GM19452 (cell line): ENCODE measurements around the gene OSBPL3.

Experiments
- ATAC-seq: cut with Tn5 transposase; IDR thresholded peaks from one replicate; pipeline ENCODE4 v1.9.1; 2021; ENCODE audit not compliant: unreplicated experiment

Gene OSBPL3

DNA sequence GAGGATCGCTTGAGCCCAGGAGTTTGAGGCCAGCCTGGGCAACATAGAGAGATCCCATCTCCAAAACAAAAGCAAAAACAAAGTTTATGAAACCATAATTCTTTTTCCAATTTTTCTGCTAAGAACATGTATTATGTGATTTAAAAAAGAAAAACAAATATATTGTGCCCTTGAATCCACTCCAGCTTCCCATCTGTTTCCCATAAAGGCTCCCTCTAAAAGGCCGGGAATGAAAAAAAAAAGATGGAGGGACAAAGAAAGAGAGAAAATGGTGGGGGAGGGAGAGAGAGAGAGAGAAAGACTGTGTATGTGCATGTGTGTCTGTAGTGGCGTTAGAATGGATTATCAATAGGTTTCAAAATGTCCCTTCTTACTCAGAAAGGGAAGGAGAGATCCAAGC lies 202.2 kb downstream of the OSBPL3 start:
- ATAC-seq: no peak

DNA sequence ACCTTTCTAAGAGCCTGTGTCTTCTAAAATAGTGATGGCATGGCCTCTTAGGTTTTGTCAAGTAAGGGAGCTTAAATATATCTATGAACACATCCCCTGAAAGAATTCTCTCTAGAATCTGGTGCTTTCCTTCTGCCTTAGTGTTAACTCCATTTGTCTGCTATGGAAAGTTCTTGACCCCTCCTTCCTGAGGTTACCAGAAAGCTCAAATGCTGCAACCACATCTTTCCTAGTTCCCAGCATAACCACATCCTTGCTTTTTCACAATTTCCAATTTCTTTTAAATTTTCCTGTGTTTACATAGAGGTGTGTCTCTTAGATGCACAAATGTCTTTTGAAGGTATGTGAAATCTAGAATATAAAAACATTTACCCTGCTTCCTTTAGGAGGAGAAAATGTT lies 206.3 kb downstream of the OSBPL3 start:
- no peak for ATAC-seq

DNA sequence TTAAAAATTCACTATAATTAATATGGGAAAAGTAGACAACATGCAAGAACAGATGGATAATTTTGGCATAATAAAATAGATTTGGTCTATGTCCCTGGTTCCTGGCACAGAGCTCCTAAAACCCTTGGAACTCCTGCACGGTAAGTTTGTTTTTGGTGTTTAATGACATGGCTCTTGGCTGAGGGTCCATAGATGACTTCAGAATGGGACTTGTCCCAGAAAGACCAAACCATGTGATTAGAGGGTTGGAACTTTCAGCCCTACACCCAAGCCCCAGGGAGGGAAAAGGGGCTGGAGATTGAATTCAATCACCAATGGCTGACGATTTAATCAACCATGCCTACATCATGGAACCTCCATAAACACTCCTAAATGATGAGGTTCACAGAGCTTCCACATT lies 210.1 kb downstream of the OSBPL3 start:
- ATAC-seq: no peak

DNA sequence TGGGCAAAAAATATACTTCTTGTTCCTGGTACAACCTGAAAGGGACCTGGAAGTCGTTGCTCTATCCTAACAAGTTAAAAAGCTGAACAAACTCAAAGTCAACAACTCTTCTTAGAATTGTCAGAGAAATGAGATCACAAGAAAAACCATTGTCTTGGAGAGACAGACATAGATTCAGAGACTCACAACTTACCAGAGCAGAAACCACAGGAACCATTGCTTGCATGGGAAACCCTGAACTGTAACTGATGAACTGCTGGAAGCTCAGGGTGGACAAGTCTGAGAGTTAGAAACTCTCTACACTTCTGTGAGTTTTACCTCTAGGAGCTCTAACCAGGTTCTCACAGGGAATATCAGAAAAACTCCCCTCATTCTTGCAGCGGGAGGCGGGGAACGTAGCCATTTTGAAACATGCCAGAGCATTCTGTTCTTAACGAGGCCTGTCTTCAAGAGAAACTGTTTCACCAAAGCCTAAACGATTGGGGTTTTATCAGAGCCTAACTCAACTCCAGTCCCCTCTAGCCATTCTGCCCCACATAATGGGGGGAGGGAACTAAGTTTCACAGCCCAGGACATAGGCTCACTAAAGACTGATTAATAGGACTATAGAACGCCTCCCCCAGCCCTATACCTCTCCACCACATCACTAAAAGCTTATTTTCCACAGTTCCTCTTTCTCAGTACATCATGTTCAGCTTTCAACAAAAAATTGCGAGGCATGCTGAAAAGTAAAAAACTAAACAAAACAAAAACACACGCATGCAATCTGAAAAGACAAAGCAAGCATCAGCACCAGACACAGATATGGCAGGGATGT lies 210.8 kb downstream of the OSBPL3 start:
- no peak for ATAC-seq

DNA sequence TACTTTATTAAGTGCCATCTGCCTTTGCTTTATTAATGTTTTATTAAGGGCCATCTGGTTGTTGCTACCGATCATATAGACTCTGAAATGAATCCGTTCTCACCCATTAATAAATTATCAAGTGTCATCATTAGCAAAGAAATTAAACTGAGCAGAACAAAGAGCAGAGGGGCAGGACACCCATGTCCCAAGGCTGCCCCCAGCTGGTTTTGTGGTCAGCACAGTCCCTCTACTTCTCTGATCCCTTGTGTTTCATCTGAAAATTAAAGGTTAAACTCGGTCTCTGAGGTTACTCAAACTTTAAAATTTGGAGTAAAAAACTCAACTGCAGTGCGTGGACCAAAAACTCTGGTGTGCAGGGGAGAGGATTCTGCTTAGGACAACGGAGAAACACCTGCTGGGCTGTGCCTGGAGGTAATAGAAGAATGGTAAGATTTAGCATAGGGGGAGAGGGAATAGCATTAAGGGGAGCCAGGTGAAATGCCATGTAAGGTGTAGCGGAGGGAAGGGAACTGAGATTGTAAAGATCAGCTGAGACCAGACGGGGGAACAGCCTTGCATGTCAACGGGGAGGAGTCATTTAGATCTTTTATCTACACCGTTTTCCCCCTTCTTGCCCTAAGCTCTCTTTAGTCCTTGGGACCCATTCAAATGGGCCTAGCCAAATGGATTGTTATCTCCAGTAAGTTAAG lies 212.0 kb downstream of the OSBPL3 start:
- no peak for ATAC-seq

DNA sequence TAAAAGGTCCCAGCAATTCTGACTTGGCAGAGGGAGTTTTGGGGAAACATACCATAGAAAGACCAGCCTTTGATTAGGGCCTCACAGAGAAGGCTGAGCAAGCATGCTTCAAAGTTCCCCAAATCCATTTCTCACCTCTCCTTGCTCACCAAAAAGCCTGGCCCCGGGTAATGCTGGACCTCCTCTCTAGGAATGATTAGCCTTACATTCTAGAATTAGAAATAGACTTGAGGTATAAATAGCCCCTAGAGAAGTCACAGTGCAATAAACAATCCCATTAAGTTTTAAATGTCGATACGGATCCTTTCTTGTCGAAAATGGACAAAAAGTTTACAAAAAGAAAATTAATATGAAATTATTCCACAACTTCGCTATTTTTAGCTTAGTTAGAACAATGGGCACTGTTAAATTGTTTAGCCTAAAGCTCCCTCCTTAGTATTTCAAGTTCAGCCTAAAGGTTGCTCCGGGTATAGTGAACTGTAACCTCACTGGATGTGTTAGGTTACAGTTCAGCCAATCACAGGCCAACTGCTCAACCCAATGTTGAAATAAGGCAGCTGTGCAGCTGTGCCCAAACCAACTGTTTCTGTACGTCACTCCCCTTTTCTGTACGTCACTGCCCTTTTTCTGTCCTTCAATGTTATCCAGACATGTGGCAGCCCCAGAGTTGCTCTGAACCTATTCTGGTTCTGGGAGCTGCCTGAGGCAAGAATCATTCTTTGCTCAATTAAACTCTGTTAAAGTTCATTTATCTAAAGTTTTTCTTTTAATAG lies 214.8 kb downstream of the OSBPL3 start:
- ATAC-seq: no peak

DNA sequence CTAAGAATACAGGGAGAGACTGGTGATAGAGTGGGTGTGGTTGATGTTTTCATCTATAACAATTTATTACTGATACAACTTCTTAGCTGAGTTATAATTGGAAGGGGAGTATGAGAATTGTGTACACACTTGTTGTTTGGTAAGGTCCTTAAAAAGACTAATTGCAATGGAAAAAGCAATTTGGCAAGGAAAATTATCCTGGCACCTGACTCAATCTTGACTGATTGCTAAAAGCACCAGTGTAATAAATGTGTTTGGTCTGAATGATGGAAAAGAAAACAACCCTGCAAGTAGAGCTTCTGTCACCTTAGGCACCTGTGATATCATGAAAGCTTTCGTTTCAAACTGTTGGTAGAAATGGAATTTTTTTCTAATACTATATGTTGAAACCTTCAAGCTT lies 216.0 kb downstream of the OSBPL3 start:
- no peak for ATAC-seq

DNA sequence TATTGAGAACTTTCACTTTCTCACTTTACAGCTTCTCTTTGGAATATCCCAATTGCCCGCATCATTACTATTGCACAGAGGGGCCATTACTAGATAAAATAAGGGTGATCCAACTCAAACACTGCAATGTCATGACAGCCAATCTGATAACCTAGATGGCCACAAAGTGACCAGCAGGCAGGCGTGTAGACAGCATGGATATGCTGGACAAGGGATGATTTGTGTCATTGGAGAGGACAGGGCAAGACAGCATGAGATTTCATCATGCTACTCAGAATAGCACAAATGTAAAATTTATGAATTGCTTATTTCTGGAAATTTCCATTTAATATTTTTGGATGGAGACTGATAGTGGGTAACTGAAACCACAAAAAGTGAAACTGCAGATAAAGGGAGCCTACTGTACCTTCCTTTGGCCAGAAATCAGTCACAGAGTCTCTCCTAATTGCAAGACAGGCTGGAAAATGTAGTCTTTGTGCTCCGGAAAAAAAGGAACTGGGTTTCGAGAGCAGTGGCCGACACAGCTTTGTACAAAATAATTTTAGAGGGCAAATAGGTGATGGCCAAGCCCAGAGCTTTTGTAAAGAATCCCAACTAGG lies 216.6 kb downstream of the OSBPL3 start:
- ATAC-seq: no peak

DNA sequence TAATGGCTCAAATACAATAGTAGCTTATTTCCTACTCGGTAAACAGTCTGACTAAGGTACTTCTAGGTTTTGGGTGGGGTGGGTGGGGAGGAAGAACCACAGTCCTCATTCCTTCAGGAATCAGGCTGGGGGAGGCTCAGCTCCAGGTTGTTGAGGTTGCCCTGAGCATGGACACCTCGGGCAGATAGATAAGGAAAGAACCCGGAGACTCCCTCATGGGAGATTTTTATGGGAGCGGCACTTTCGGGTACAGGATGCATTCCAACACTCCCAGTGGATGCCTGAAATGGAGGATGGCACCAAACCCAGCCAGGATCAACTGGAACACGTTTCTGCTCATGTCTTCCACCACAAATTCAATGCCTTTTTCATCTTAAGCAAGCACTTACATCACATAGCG lies 217.2 kb downstream of the OSBPL3 start:
- ATAC-seq: no peak

DNA sequence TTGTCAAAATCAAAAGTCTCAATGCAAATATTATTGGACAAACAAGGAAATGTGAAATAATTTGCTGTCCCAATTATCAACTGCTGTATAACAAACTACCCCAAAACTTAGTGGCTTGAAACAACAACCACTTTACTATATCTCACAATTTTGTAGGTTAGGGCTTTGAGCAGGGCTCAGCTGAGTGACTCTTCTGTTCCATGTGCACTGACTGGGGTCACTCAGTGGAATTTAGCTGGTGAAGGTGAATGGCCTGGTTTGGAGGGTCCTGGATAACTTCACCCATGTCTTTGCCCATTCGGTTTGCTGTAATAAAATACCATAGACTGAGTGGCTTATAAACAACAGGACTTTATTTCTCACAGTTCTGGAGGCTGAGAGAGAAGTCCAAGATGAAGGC lies 219.0 kb downstream of the OSBPL3 start:
- no peak for ATAC-seq

DNA sequence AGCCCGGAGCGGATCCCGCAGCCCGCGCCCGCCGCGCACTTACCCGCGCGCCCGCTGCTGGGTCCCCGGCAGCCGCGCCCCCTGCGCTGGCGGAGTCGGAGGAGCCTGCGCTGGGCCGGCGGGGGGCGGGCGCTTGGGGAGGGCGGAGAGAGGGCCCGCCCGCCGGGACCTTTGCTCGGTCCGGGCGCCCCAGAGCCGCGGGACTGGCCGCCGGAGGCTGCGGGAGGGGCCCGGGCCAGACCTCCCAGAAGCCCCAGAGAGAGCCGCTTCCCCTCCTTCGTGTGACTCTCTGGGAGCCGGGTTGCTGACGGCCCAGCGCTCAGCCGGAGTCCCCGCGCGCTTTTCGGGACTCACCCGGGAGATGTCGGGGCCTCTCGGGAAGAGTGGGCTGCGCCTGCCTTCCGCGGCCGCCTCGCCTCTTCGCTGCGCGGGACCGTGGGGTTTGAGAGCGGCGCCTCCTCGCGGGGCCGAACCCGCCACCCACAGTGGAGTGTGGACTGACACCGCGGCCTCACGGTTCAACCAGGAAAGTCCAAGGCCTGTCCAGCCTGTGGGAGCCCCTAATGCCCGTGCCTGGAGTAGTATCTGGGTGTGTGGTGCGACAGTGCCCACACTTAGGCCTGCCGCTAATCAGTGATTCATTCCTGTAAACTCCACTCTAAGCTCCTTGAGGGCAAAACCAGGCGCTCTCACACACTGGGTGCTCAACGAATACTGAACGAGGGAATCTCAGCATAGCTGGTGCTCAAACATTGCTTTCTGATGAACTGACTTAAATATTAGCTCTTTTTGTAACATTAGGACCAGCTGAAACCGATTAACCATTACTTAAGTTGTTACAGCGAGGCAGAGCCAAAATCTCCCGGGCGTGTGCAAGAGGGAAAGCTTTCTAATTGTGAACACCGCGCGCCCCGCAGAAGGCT lies 222.4 kb downstream of the OSBPL3 start, which contains the start of gene GSDME:
TSS of gene GSDME (minus strand) at position 112 of the 923 bp plus-strand sequence. CDS start 7,690 bp downstream, outside the sequence.
- peak; percentile 53 for ATAC-seq

DNA sequence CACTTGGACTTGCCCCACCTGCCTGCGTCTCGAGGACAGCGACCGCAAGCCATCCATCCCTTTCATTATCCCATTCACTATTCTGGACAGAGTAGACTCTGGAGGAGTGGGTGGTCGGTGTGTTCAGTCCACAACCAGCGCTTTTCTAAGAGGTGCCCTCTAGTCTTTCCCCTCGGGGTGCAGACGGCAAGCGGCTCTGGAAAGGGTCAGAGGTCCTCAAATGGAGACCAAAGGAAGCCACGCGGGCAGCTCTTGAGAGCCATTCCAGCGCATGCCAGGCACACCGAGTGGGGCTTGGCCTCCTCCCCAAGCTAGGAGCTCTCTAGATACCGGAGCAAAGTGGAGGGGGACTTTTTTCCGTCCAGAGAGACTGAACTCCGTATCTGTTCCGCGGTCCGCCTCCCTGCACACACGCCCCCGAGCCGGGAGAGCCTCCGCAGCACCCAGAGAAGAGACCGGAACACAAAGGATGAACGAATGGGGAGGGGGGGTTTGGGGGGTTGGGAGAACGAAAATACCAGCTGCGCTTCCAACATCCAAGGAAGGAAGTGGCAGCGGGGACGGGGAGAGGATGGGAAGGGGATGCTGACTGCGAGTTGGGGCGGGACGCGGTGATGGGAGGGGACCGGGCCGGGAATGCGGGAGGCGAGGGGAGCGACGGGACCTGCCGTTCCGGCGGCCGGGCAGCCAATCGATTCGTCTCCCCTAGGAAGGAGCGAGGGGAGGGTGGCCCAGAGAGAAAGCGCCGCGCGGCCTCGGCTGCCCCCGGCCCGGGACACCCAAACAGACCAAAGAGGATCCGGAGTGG lies 223.2 kb downstream of the OSBPL3 start:
- ATAC-seq: no peak

DNA sequence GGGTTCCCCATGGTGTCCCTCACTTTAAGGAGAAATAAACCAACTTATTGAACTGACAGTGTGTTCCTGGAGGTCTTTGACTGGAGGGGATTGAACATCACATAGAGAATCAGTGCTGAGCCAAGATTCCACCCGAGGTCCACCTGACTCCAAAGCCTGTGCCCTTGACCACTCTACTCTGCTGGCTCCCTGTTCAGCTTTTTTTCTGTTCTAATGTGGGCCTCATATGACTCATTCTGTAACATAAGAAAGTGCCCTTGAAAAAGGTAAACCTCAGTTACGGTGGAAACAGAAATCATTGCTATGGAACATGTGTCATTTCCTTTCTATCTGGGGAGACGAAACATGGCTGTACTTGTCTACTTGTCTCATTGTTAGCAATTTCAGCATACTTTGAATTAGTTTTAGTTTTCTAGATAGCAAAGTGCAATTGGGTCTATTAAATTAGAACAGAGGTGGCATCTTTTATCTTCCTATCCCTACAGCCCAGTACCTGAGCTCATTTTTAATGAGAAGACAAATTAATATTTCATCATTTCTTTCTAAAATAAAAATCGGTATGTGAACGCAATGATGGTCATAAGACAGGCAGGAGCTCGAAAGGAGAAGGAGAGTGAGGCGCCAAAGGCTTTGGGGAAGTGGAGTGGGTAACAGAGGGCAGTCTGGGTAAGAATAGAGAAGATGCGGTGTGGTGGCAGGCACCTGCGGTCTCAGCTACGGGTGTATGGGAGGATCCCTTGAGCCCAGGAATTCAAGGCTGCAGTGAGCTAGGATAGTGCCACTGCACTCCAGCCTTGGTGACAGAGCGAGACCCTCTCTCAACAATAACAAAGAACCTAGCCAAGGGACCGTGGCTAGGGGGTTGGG lies 224.2 kb downstream of the OSBPL3 start:
- ATAC-seq: peak; percentile 65

DNA sequence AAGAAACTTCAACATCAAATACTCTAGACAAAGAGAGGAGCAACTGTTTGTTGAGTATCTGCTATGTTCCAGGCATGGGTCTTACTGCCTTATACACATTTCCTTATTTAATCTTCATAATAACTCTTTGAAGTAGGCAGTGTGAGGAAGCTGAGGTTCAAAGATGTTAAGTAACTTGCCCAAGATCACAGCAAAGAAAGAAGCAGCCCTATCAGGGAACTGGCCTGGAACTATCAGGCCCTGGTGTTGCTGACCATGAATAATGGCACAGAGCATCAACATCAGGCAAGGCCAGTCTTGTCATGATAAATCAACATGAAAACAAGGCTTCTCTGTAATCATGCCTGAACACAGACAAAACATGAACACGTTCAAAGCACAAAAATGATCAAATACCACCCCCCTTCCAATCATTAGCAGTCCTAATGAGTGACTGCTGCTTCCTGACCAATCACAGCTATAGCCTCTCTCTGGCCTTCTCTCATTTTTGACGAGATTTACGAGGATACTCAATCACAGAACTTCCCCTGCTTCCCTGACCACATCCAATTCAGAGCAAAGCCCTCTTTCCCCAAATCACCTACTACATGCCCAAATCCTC lies 225.0 kb downstream of the OSBPL3 start:
- ATAC-seq: peak; percentile 15

DNA sequence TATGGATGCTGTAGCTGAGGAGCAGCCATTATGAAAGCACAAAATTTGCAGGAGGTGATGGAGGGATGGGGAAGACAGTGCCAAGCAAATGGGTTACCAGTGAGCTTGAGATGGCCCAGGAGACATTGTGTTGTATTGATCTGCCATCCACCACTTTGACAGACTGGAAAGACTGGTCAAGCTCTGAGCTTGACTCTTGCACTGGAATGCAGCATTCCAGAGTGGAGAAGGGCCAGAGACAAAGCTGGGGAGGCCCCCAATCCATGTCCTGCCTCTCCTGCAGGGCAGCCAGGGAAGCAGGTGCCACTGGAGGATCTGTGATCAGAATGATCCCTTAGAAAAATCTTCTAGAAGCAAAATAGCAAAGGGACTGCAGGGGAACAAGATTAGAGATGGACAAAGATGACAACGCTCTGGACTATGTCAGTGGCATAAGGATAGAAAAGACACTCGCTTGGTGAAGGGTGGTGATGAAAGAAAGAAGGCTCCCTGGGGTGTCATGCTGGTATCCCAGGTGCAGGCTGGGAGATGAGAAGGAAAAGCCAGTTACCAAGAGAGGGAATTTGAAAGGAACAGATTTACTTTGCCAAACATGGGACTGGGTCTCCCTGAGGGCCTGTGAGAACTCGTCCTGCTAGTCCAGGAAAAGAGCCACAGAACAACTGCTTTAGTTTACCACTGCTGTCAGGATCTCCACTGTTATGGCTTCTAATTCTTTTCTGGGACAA lies 227.7 kb downstream of the OSBPL3 start:
- no peak for ATAC-seq

DNA sequence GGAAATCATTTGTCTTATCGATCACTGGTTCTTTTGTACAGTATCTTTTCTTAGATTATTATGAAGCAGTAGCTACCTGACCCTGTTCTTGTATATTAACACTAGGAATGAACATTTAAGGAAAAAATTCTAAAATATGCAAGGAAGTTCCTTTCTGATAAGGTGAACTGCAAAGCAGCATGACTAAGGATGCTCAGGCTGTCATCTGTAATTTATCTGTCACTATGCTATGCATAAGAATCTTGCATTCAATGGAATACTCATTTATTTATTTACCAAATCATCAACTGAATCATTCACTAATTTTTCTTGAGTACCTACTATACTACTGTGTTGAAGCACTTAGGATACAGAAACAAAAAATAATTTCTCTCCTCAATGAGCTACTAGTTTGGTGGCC lies 228.5 kb downstream of the OSBPL3 start:
- ATAC-seq: no peak

DNA sequence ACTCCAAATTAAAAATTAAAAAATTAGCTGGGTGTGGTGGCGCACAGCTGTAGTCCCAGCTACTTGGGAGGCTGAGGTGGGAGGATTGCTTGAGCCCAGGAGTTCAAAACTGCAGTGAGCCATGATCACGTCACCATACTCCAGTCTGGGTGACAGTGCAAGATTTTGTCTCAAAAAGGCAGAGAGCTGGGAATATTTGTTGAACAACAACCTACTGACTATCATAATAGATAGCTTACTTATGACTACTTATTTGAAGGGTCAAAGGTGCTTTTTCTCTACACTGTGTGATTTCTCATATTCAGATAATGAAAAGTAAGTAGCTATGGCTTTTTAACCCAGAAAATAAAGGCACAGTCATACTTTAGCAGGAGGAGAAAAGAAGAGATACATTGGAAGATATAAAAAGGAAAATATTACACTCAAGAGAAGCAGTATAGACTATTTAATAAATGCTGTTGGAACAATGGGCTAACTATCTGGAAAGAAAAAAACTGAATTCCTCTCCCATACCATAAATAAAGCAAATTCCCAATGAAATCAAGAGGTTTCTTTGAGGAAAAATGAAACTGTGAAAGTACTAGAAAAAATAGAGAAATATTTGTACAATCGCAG lies 229.4 kb downstream of the OSBPL3 start:
- ATAC-seq: no peak
